GM12872 (cell line): Measurements from ENCODE around the gene LHFPL2.

Experiments used
- CTCF ChIP-seq: IDR thresholded peaks from 3 replicates; pipeline ENCODE4 v1.5.1; 2011; ENCODE audit warnings: low read depth, mild to moderate bottlenecking, low read length, moderate library complexity; ENCODE audit not compliant: insufficient read depth

The LHFPL2 gene

GRCh38 chr5:78659714-78660113, 11.1 kb upstream of the LHFPL2 start:
- no peak for TF ChIP-seq CTCF

GRCh38 chr5:78659114-78659513, 10.5 kb upstream of the LHFPL2 start:
- TF ChIP-seq CTCF = no peak

- TF ChIP-seq CTCF = no peak
Observed at GRCh38 chr5:78657201-78657600, 8.6 kb upstream of the LHFPL2 start.

GRCh38 chr5:78655746-78656290, 7.2 kb upstream of the LHFPL2 start:
- TF ChIP-seq CTCF = no peak

- TF ChIP-seq CTCF = no peak
Observed at GRCh38 chr5:78654386-78654785, 5.8 kb upstream of the LHFPL2 start.

GRCh38 chr5:78653681-78654366, 5.3 kb upstream of the LHFPL2 start:
- TF ChIP-seq CTCF = no peak

- TF ChIP-seq CTCF = no peak
Observed at GRCh38 chr5:78653031-78653430, 4.5 kb upstream of the LHFPL2 start.

- TF ChIP-seq CTCF = no peak
Observed at GRCh38 chr5:78651468-78651867, 2.9 kb upstream of the LHFPL2 start.
